Body of pancreas (tissue), 4 donors: ENCODE results near the gene TMEM115. TPM values are rescaled to one million over a fixed set of nuclear protein-coding genes. Genes with fewer than 3 reads are reported as not detected.

Source experiments
- ATAC-seq: fragments of 150-250 bp; one replicate; pipeline ENCODE4 v1.9.1; 2016
- DNase-seq, 4 donors: peaks; one replicate each; pipeline ENCODE4 v3.0.0-alpha.2; 2019
- H3K27ac ChIP-seq, 4 donors: fragments of 200-600 bp; sonication (generic); 1 replicate in 3 of 4; 2 replicates in 1 of 4; pipeline versions ENCODE4 v1.5.1 to v1.6.1; 2016 to 2019; ENCODE audit warnings: mild to moderate bottlenecking in 1 of 4, mixed read lengths in 1 of 4, moderate library complexity in 1 of 4
- H3K27me3 ChIP-seq, 2 donors: fragments of 200-600 bp; sonication (generic); one replicate each; pipeline ENCODE4 v1.6.0; 2016; ENCODE audit warnings: mild to moderate bottlenecking in 1 of 2
- H3K36me3 ChIP-seq, 2 donors: fragments of 200-600 bp; sonication (generic); replicated peaks in 1 of 2; 2 replicates each; pipeline ENCODE4 v1.5.1; 2016; ENCODE audit warnings: low read depth in 2 of 2; ENCODE audit not compliant: insufficient read depth in 1 of 2
- H3K4me1 ChIP-seq: fragments of 200-600 bp; sonication (generic); one replicate; pipeline ENCODE4 v1.6.0; 2016
- H3K4me3 ChIP-seq, 2 donors: fragments of 200-600 bp; sonication (generic); 1 replicate in 1 of 2; 2 replicates in 1 of 2; pipeline ENCODE4 v1.5.1; 2016 to 2019
- H3K9me3 ChIP-seq, 3 donors: fragments of 200-600 bp; sonication (generic); 1 replicate in 2 of 3; 2 replicates in 1 of 3; pipeline ENCODE4 v1.5.1; 2016
- CTCF ChIP-seq, 7 experiments: fragments of 450-650 bp in 4 of 7; fragments of 200-600 bp in 3 of 7; sonication (generic) in 3 of 7; IDR thresholded peaks; one replicate each; pipeline ENCODE4 v1.5.1; 2016 to 2019; ENCODE audit warnings: antibody characterized with exemption in 7 of 7
- POLR2A ChIP-seq, 3 donors: fragments of 450-650 bp; IDR thresholded peaks; one replicate each; pipeline ENCODE4 v1.6.1; 2016; ENCODE audit warnings: antibody characterized with exemption in 3 of 3, mild to moderate bottlenecking in 2 of 3
- WGBS, 2 donors: methylation state at CpG; one replicate each; pipeline ENCODE4 v1.1.5; 2017; 5-methylcytosine and 5-hydroxymethylcytosine counted together
- intact Hi-C: fragments of 100-400 bp; cut with DNase I; formaldehyde crosslinking; loops from one replicate; pipeline ENCODE4 v1.15.1; 2023
- total RNA-seq, 2 donors: library from RNA; depleted of rRNA; stranded (reverse); fragments of >200 nt; gene quantifications; one replicate each; pipeline ENCODE4 v1.1.0, GENCODE V29; 2016

TMEM115 gene
- total RNA-seq, 2 donors from 2014 or later: 39.4 to 54.1 TPM

GRCh38 chr3:50380405-50381085, 21.2 kb upstream of the TMEM115 start:
- WGBS, 2 donors: 82 to 86% methylated on average over 16 to 17 of the region's 17 CpGs
- Histone ChIP-seq H3K9me3 (no peaks in the 10 kb centered on the region), H3K27me3 (no peaks in the 10 kb centered on the region), H3K4me3 (no peak overlapping the region), H3K27ac (no peak overlapping the region), H3K36me3 (no peaks in the 10 kb centered on the region), H3K4me1 (no peaks in the 10 kb centered on the region)
- DNase-seq: no peak
- TF ChIP-seq CTCF (IDR thresholded peaks at IDR 0.05): no peak
- TF ChIP-seq POLR2A (IDR thresholded peaks at IDR 0.05): no peak
- intact Hi-C loops: no loop called here
- ATAC-seq: no peak

GRCh38 chr3:50378757-50379156, 19.4 kb upstream of the TMEM115 start:
- ATAC-seq (no peak), DNase-seq (no peak)
- H3K36me3 ChIP-seq: no peaks in the 10 kb centered on the region
- WGBS, 2 donors: 84 to 89% methylated on average over 17 of the region's 17 CpGs
- no peaks in the 10 kb centered on the region for H3K4me1 ChIP-seq
- H3K9me3 ChIP-seq: no peaks in the 10 kb centered on the region
- intact Hi-C loops: no loop called here
- no peaks in the 10 kb centered on the region for H3K27me3 ChIP-seq
- no peak overlapping the region for H3K27ac ChIP-seq
- TF ChIP-seq CTCF (IDR thresholded peaks at IDR 0.05): no peak
- no peak for TF ChIP-seq POLR2A (IDR thresholded peaks at IDR 0.05)
- no peak overlapping the region for H3K4me3 ChIP-seq

GRCh38 chr3:50378024-50378423, 18.7 kb upstream of the TMEM115 start:
- ATAC-seq (no peak), DNase-seq (no peak)
- Histone ChIP-seq H3K4me3 (no peak overlapping the region), H3K27ac (no peak overlapping the region), H3K36me3 (no peaks in the 10 kb centered on the region), H3K27me3 (no peaks in the 10 kb centered on the region), H3K9me3 (no peaks in the 10 kb centered on the region), H3K4me1 (no peaks in the 10 kb centered on the region)
- TF ChIP-seq POLR2A (IDR thresholded peaks at IDR 0.05): no peak
- intact Hi-C loops: no loop called here
- 77% methylated on average over 6 of the region's 6 CpGs; no CpG with 5 or more reads in 1 of the 2 donors for WGBS, 2 donors

- Histone ChIP-seq H3K27ac (no peak overlapping the region), H3K4me1 (no peaks in the 10 kb centered on the region), H3K36me3 (no peaks in the 10 kb centered on the region), H3K4me3 (no peak overlapping the region), H3K27me3 (no peaks in the 10 kb centered on the region), H3K9me3 (no peaks in the 10 kb centered on the region)
- WGBS, 2 donors: 64 to 68% methylated on average over 4 to 7 of the region's 7 CpGs
- intact Hi-C loops: no loop called here
- TF ChIP-seq CTCF (IDR thresholded peaks at IDR 0.05) (no peak), POLR2A (IDR thresholded peaks at IDR 0.05) (no peak)
- DNase-seq (no peak), ATAC-seq (no peak)
Observed at GRCh38 chr3:50375258-50375931, 16.1 kb upstream of the TMEM115 start.

- WGBS, 2 donors: 73 to 78% methylated on average over 15 to 22 of the region's 22 CpGs
- TF ChIP-seq CTCF (IDR thresholded peaks at IDR 0.05) (no peak), POLR2A (IDR thresholded peaks at IDR 0.05) (no peak)
- Histone ChIP-seq H3K27ac (no peak overlapping the region), H3K4me1 (no peaks in the 10 kb centered on the region), H3K4me3 (no peak overlapping the region), H3K9me3 (no peaks in the 10 kb centered on the region), H3K27me3 (no peaks in the 10 kb centered on the region), H3K36me3 (no peaks in the 10 kb centered on the region)
- intact Hi-C loops: no loop called here
- no peak for DNase-seq
- ATAC-seq: no peak
Observed at GRCh38 chr3:50374363-50375257, 15.3 kb upstream of the TMEM115 start.
